GM18870 (cell line): ENCODE results near the gene FKBP1C.
"Not testable (repeated sequence)": the region's sequence is repeated elsewhere in the genome, so short reads cannot be mapped to it uniquely, and the experiment has no call there.

Source experiments
- ATAC-seq: cut with Tn5 transposase; IDR thresholded peaks from one replicate; pipeline ENCODE4 v1.9.1; 2021; ENCODE audit warnings: moderate library complexity; ENCODE audit not compliant: unreplicated experiment

FKBP1C gene

DNA sequence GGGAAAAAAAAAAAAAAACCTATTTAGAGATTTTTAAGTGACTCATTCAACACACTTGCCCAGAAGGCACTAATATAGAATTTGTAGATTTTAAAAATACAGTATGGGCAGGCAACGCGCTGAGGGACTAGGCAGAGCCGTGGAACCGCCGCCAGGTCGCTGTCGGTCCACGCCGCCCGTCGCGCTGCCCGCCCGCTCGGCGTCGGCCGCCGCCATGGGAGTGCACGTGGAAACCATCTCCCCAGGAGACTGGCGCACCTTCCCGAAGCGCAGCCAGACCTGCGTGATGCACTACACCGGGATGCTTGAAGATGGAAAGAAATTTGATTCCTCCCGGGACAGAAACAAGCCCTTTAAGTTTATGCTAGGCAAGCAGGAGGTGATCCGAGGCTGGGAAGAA is at the start of gene FKBP1C:
Gene FKBP1C (plus strand): TSS at position 127 of the 400 bp plus-strand sequence.
- not testable (repeated sequence) for ATAC-seq

DNA sequence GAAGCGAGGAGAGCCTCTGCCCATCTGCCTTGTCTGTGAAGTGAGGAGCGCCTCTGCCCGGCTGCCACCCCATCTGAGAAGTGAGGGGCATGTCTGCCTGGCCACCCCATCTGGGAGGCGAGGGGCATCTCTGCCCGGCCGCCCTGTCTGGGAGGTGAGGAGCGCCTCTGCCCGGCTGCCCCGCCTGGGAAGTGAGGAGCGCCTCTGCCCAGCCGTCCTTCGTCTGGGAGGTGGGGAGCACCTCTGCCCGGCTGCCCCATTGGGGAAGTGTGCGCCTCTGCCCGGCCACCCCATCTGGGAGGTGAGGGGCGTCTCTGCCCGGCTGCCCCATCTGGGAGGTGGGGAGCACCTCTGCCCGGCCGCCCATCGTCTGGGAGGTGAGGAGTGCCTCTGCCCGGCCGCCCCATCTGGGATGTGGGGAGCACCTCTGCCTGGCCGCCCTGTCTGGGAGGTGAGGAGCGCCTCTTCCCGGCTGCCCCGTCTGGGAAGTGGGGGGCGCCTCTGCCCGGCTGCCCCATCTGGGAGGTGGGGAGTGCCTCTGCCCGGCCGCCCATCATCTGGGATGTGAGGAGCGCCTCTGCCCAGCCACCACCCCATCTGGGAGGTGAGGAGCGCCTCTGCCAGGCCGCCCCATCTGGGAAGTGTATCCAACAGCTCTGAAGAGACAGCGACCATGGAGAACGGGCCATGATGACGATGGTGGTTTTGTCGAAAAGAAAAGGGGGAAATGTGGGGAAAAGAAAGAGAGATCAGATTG is 47.0 kb upstream of the FKBP1C start:
- not testable (repeated sequence) for ATAC-seq

DNA sequence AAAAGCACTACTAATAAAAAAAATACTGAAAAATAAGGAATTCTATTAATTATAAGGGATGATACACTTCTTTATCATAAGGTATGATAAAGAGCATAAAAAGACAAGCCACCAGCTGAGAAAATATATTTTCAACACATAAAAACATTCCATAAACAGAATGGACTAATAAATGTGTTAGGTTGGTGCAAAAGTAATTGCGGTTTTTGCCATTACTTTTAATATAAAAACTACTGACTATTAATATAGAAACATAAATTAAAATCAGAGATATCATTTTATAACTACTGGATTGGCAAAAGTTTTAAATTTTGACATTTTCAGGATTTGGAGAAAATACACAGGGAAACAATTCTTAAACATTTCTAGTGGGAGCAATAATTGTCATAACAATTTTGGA is 37.1 kb upstream of the FKBP1C start:
- ATAC-seq = no peak

DNA sequence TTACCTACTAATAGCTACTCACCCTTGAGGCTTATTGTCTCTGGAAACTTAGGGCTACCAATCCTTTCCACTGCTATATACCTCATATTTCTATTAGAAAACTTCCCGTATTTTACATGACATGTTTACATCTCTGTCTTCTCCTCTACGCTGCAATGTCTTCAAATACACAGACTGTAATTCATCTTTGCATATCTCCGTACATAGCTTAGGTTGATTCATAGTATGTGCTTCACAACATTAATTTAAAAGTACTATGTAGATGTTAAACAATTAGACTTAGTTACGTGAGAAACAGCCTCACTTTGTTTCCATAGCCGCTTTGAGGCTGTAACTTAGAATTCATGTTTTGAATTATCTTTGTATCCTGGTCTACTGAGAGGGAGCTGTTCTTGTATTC is 35.1 kb upstream of the FKBP1C start:
- ATAC-seq = no peak

DNA sequence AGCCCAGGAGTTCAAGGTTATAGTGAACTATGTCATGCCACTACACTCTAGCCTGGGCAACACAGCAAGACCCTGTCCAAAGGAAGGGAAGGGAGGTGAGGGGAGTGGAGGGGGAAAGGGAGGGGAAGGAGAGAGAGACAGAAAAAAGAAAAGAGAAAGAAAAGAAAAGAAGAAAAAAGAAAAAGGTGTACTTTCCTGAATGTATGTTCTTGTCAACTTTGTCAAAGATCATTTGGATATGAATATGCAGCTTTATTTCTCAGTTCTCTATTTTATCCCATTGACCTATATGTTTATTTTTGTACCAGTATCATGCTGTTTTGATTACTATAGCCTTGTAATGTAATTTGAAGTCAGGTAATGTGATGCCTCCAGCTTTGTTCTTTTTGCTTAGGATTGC is 30.9 kb upstream of the FKBP1C start:
- ATAC-seq = no peak

DNA sequence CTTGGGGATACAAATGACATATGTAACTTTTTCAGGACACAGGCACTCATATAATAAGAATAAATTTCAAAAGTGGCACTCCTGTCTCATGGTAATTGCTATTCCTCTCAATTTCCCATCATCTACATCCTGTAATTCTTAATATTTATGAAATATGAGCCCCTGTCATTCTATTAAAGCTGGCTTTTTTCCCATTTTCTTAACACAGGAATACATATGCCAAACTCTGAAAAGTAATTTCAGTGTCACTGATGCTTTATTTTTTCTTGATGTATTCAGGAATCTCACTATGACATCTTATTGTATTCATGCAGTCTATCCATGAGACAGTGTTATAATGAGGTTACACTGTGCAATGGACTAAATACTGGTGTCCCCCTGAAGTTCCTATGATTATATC is 24.3 kb upstream of the FKBP1C start:
- no peak for ATAC-seq

DNA sequence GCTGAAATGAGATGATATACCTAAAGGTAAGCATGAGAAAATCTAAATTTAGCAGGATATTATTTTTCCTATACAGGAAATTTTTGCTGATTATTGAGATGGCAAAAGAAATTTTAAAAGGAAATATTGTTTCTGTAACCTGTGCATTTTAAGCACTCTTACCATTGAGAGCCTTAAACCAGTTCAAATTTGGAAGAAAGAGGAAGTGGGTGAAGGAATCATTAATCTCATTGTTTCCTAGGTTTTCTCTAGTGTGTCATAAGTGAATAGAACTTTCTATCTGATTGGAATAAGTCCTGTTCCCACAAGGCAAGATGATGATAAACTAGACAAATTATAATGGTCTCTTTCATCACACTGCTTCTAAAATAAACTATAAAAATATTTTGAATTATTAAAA is 22.4 kb upstream of the FKBP1C start:
- no peak for ATAC-seq

DNA sequence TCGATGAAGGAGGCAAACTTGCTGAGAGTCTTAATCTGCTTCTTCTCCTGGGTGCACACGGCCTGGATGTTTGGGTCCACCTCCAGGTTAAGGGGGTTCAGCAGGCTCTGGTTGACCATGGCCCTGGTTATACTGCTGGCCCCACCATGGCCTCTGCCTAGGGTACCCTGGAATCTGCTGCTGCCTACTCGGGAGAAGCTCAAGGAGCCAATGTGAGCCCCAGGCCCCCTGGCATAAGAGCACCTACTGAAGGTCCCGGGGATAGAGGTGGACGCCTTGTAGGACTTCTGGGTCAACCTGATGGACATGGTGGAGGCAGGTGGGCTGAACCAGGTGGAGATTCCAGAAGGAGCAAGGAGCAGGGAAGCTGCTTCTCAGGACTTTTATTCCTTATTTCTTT is 17.9 kb upstream of the FKBP1C start:
- ATAC-seq = no peak

DNA sequence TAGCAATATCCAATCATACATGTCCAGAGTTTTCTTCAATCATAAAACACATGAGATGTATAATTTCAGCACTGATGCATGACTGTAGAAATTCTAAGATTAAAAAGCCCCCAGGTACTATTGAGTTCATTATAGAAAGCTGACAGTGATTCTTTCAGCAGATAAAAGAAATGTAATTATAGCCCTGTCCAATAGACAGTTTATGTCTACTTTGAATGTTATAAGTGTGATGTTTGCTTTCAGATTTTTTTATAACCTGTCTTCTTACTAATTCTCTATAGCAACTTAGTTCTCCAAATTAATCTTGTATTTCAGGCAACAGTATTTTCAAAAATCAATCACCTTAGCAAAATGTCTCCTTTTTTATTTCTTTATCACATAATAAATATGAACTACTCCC is 13.5 kb upstream of the FKBP1C start:
- ATAC-seq = no peak

DNA sequence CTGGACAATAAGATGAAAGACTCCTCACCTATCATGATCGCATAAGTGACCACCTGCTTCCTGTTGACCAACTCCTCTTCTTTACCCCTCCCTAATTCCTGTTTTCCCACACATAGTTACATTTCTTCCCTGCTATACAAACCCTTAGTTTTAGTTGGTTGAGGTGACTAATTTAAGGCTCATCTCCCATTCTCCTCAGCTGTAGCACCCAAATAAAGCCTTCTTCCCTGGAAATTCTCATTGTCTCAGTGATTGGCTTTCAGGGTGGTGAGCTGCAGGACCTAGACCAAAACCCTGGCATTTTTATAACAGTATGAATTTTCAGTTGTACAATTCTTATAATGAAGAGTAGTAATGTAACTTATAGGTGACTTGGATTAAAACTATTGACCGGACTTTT is 2.1 kb downstream of the FKBP1C start:
- no peak for ATAC-seq

DNA sequence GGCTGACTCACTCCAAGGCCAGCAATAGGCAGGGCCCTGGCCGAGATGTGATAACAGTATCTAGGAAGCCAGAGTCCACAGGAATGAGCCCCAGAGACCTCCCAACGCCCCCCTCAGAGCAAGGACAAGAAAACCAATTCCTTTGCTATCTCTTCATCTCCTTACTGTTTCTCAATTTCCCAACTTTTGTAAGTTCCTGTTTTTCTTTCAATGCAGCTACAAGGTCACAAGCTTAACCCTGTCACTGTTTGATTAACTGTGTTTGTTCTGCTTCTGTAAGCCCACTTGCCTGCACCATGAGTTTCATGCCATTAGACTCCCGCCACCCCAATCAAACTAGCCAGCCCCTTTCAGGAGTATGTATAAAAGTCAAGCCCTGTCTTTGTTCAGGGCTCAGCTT is 3.5 kb downstream of the FKBP1C start:
- no peak for ATAC-seq

DNA sequence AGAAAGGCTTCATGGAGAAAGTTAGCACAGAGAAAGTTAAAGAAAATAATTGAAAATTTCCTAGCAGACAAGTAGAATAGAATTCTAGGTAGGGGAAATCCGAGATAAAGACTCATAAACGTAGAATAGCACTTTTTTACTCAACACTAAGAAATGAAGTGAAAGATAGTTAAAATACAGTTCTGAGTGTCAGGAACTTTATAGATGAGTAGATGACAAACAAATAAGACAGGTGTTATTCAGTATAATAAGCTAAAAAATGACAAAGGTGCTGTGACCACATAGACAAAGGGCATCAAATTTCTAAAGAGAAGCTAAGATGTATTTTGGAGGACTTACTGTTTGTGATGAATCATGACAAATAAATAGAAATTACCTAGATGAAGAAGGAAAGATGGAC is 12.9 kb downstream of the FKBP1C start:
- no peak for ATAC-seq

DNA sequence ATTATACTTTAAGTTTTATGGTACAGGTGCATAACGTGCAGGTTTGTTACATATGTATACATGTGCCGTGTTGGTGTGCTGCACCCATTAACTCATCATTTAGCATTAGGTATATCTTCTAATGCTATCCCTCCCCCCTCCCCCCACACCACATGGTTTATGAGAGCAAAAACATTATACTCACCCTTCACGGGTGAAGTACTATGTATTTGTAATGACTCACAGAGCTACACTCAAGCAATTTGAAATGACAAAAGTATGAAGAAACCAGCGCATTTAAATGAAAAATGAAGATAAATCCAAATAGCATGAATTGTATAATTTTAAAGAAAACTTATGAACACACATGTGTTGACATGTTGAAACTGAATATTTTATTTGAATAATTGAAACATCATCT is 14.7 kb downstream of the FKBP1C start:
- ATAC-seq = not testable (repeated sequence)

DNA sequence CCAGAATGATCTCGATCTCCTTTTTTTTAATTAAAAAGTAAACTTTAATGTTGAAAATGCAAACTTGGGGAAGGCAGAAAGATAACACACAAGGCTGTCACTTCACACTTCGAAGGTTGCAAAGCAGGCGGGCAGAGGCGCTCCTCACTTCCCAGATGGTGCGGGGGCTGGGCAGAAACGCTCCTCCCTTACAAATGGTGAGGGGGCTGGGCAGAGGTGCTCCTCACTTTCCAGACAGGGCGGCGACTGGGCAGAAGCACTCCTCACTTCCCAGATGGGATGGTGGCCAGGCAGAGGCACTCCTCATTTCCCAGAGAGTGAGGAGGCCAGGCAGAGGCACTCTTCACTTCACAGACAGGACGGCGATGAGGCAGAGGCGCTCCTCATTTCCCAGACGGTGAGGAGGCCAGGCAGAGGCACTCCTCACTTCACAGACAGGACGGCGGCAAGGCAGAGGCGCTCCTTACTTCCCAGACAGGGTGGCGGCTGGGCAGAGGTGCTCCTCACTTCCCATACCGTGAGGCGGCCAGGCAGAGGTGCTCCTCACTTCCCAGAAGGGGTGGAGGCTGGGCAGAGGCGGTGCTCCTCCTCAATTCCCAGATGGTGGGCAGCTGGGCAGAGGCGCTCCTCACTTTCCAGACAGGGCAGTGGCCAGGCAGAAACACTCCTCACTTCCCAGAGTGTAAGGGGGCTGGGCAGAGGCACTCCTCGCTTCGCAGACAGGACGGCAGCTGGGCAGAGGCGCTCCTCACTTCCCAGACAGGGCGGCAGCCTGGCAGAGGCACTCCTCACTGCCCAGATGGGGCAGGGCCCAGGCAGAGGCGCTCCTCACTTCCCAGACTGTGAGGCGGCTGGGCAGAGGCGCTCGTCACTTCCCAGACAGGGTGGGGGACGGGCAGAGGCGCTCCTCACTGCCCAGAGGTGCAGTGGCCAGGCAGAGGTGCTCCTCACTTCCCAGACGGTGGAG is 16.9 kb downstream of the FKBP1C start:
- not testable (repeated sequence) for ATAC-seq

DNA sequence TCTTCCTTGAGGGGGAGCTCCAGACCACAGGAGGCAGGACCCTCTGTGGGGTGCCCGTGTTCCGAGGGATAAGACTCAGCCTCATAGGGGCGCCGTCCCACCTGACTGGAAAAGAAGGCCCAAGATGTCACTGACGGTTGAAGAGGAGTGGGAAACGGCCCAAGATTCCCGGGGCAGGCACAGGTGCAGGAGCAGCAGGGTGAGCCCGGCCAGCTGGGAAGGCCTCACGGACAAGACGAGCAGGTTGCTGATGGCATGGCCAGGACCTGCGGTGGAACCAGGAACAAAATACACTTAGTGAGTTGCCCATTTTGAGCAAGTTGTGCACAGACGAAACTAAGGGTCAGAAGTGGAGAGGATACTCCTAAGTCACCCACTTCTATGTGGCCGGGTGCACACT is 18.8 kb downstream of the FKBP1C start:
- ATAC-seq = not testable (repeated sequence)

DNA sequence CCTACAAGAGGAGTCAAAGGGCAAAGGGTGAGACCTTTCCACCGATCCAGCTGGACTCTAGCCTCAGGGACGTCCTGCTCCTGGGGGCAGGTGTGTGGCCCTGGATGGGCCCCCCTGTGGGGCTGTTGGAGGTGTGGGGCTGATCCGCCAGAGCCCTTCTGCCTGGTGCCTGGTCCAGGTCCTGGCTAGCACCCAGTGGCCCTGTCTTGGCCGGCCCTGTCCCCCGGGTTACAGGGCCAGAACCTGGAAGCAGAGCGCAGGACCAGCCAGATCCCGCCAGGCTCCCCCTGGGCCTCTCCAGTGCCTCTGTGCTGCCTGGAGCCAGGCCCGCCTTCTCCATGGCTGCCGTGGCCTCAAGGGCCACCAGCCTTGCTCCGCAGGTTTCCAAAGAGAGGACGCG is 19.2 kb downstream of the FKBP1C start:
- ATAC-seq = not testable (repeated sequence)

DNA sequence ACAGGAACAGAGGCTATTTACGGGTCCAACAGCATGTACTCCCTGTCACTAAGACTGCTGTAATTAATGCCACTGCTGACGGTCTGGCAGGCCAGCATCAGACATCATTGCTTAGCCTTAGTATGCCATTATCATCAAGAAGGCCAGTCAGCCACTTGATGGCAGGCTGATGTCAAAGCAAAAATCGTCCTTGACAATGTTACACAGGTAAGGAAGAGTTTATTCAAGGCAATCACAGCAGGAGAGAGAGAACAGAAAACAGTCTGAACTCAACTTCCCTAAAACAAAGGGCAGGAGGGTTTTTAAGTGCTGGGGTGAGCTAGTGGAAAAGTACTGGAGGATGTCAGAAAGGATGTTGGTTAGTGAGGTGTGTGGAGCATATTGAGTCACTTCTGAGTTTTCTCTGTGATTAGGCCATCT is 25.1 kb downstream of the FKBP1C start:
- peak; percentile 97 for ATAC-seq

DNA sequence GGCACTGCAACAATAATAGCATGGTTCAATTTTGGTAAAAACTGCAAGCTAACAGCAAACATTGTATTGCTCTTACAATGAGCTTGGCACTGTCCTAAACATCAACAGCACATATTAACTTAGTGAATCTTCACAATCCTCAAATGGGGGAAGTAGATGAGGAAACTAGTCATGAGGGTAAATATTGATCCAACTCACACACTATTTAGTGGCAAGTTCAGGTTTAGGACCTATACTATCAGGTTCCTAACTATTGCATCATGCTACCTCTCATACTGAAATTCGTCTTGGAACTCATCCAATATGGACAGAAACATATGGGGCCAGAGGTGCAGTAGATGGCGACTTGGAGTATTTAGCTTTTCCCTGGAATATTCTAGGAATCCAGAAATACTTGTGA is 34.2 kb downstream of the FKBP1C start:
- ATAC-seq = no peak

DNA sequence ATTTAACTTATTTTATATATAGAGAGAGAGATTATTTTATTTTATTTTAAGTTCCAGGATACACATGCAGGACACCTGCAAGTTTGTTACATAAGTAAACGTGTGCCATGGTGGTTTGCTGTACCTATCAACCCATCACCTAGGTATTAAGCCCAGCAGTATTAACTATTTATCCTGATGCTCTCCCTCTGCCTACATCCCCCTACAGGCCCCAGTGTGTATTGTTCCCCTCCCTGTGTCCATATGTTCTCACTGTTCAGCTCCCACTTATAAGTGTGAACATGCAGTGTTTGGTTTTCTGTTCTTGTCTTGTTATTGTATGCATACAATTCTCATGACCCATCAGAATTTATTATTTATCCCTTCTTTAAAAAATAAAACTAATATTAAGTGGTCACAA is 34.6 kb downstream of the FKBP1C start:
- ATAC-seq = peak; percentile 57

DNA sequence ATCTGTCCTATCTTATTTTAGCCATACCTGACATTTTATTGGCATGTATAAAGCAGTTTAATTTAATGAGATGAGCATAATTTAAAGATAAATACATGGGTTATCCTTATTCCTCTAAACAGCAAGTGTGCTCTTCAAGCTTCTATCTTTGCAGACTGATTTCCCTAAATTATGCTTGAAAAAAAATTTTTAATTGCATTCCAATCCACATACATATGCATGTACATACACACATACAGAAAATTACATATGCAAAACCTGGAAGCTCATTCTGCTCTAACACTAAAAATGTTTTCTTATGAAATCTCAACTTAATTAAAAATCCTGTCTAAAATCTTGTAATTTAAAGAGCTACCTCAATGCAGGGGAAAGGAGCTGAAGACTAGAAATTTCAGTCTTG is 35.3 kb downstream of the FKBP1C start:
- ATAC-seq = no peak

DNA sequence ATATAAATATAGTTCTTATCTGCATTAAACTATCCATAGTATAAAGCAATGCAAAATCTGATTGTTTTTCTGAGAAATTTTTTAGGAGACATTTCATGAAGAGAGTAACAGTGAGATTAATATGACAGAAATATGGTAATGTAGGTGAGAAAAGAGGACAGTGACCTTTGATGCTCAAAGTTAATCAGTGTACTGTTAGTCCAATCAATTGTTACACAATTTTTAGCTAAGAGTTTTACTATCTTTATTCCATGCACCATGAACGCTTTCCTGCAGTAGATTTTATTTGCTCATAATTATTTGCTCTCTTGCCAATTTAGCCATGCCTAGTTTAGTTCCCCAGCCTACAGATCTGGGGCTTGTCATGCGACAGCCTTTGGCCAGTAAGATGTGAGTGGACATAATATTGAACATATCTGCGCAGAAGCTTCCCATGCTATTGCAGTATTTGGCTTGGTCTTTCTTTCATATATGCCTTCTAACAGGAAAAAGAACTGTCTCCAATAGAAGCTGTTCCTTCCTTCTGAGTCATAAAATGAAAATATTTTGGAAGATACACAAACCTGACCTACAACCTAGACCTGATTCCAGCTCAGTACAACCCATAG is 38.7 kb downstream of the FKBP1C start:
- ATAC-seq = no peak

DNA sequence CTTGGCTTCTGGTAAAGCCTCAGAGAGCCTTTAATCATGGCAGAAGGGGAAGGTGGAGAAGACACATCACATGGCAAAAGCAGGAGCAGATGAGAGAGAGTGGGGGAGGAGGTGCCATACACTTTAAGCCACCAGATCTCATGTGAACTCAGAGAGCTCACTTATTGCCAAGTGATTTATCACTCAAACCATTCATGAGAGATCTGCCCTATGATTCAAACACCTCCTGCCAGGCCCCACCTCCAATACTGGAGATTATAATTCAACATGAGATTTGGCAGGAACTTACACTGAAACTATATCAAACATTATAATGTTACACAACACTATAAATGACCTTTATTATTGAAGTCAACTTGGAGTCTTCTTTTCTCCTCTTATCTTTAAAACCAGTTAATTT is 47.9 kb downstream of the FKBP1C start:
- no peak for ATAC-seq
